Stimulated activated naive CD8-positive, alpha-beta T cell treated with anti-CD3 and anti-CD28 coated beads, Interleukin-15, amount 100 ng/mL, for 72 hours (primary cell): ENCODE data around the gene RNU2-1.
A peak's percentile ranks its signal among the peaks of the same experiment; 100 is the strongest.
"Not testable (repeated sequence)": the region's sequence is repeated elsewhere in the genome, so short reads cannot be mapped to it uniquely, and the experiment has no call there.

Experiments
- ATAC-seq: fragments of 150-1000 bp; cut with Tn5 transposase; 2 replicates; pipeline ENCODE4 v1.10.0; 2021; ENCODE audit warnings: mild to moderate bottlenecking, moderate library complexity
- DNase-seq, 2 donors: peaks; one replicate each; pipeline ENCODE4 v3.0.0; 2021 to 2022
- H3K27ac Mint-ChIP-seq, 2 donors: one replicate each; pipeline ENCODE4 v1.8.0; 2022; ENCODE audit warnings: mild to moderate bottlenecking in 2 of 2, mixed read lengths in 2 of 2, moderate library complexity in 2 of 2
- H3K27me3 Mint-ChIP-seq: one replicate; pipeline ENCODE4 v1.8.0; 2022; ENCODE audit warnings: mixed read lengths
- H3K4me1 Mint-ChIP-seq: one replicate; pipeline ENCODE4 v1.8.0; 2022; ENCODE audit warnings: mild to moderate bottlenecking, mixed read lengths
- H3K4me3 Mint-ChIP-seq, 2 donors: one replicate each; pipeline ENCODE4 v1.8.0; 2022; ENCODE audit warnings: mild to moderate bottlenecking in 2 of 2, mixed read lengths in 2 of 2, moderate library complexity in 1 of 2
- H3K9me3 Mint-ChIP-seq, 2 donors: one replicate each; pipeline ENCODE4 v1.8.0; 2022; ENCODE audit warnings: mixed read lengths in 2 of 2

Gene RNU2-1

GRCh38 chr17:43220511-43221125, 13.2 kb downstream of the RNU2-1 start:
- Mint-ChIP-seq H3K27me3 (no peaks in the 10 kb centered on the region), H3K4me1 (peaks cover 48% of the 10 kb centered on the region), H3K9me3 (no peaks in the 10 kb centered on the region), H3K27ac (no peak overlapping the region), H3K4me3 (no peak overlapping the region)
- DNase-seq (no peak), ATAC-seq (no peak)

- H3K4me3 Mint-ChIP-seq: no peak overlapping the region
- H3K4me1 Mint-ChIP-seq: peaks cover 48% of the 10 kb centered on the region
- H3K27me3 Mint-ChIP-seq: no peaks in the 10 kb centered on the region
- H3K9me3 Mint-ChIP-seq: no peaks in the 10 kb centered on the region
- ATAC-seq (no peak), DNase-seq (no peak)
- peak overlapping the region in 1 of 2 donors; percentile 44 for H3K27ac Mint-ChIP-seq
Measured at GRCh38 chr17:43219746-43220380, 13.9 kb downstream of the RNU2-1 start.

GRCh38 chr17:43219001-43219400, 14.8 kb downstream of the RNU2-1 start:
- no peak overlapping the region for H3K4me3 Mint-ChIP-seq
- ATAC-seq: no peak
- no peaks in the 10 kb centered on the region for H3K9me3 Mint-ChIP-seq
- H3K27ac Mint-ChIP-seq: peak overlapping the region; percentile 9 to 91
- peaks cover 50% of the 10 kb centered on the region for H3K4me1 Mint-ChIP-seq
- no peak for DNase-seq
- H3K27me3 Mint-ChIP-seq: no peaks in the 10 kb centered on the region

- H3K4me1 Mint-ChIP-seq: peaks cover 63% of the 10 kb centered on the region
- ATAC-seq: peak; percentile 89
- H3K9me3 Mint-ChIP-seq: no peaks in the 10 kb centered on the region
- peak; percentile 17 to 32 for DNase-seq
- H3K27ac Mint-ChIP-seq: peak overlapping the region; percentile 91 to 96
- H3K4me3 Mint-ChIP-seq: peak overlapping the region; percentile 51 to 74
- H3K27me3 Mint-ChIP-seq: no peaks in the 10 kb centered on the region
Measured at GRCh38 chr17:43217614-43218087, 16.1 kb downstream of the RNU2-1 start.

- ATAC-seq (no peak), DNase-seq (no peak)
- Mint-ChIP-seq H3K27ac (peak overlapping the region; percentile 91 to 96), H3K4me1 (peaks cover 70% of the 10 kb centered on the region), H3K4me3 (peak overlapping the region in 1 of 2 donors; percentile 74), H3K27me3 (no peaks in the 10 kb centered on the region), H3K9me3 (no peaks in the 10 kb centered on the region)
Measured at GRCh38 chr17:43216762-43217613, 16.8 kb downstream of the RNU2-1 start.

GRCh38 chr17:43216369-43216761, 17.4 kb downstream of the RNU2-1 start:
- no peak for DNase-seq
- Mint-ChIP-seq H3K27me3 (no peaks in the 10 kb centered on the region), H3K9me3 (no peaks in the 10 kb centered on the region), H3K4me3 (peak overlapping the region in 1 of 2 donors; percentile 47), H3K27ac (no peak overlapping the region), H3K4me1 (peaks cover 68% of the 10 kb centered on the region)
- no peak for ATAC-seq

- DNase-seq (no peak), ATAC-seq (no peak)
- Mint-ChIP-seq H3K27me3 (no peaks in the 10 kb centered on the region), H3K4me1 (peaks cover 70% of the 10 kb centered on the region), H3K4me3 (no peak overlapping the region), H3K27ac (no peak overlapping the region), H3K9me3 (no peaks in the 10 kb centered on the region)
Measured at GRCh38 chr17:43215341-43215740, 18.4 kb downstream of the RNU2-1 start.

- Mint-ChIP-seq H3K4me1 (peaks cover 62% of the 10 kb centered on the region), H3K27me3 (no peaks in the 10 kb centered on the region), H3K27ac (no peak overlapping the region), H3K4me3 (peak overlapping the region; percentile 95 to 99), H3K9me3 (no peaks in the 10 kb centered on the region)
- DNase-seq: no peak
- ATAC-seq: no peak
Measured at GRCh38 chr17:43213545-43213944, 20.2 kb downstream of the RNU2-1 start.

GRCh38 chr17:43212641-43213490, 20.9 kb downstream of the RNU2-1 start:
- Mint-ChIP-seq H3K27ac (peak overlapping the region; percentile 89 to 95), H3K27me3 (no peaks in the 10 kb centered on the region), H3K9me3 (no peaks in the 10 kb centered on the region), H3K4me3 (peak overlapping the region; percentile 95 to 99), H3K4me1 (peaks cover 55% of the 10 kb centered on the region)
- DNase-seq (no peak), ATAC-seq (no peak)

- H3K27ac Mint-ChIP-seq: peak within 1 kb of the TSS; percentile 89 to 95
- H3K27me3 Mint-ChIP-seq: no peaks in the 10 kb centered on the region
- H3K9me3 Mint-ChIP-seq: no peaks in the 10 kb centered on the region
- DNase-seq (peak; percentile 68 to 76), ATAC-seq (peak; percentile 94)
- H3K4me1 Mint-ChIP-seq: peaks cover 44% of the 10 kb centered on the region
- peak within 1 kb of the TSS; percentile 95 to 99 for H3K4me3 Mint-ChIP-seq
Measured at GRCh38 chr17:43211480-43212402, 22.0 kb downstream of the RNU2-1 start, which contains the start of gene TMEM106A. Gene TMEM106A, plus strand, starts transcription at chr17:43211875. Its CDS starts 1,167 bp downstream, at chr17:43213042.

- H3K27ac Mint-ChIP-seq: peak overlapping the region; percentile 48 to 95
- peaks cover 37% of the 10 kb centered on the region for H3K4me1 Mint-ChIP-seq
- DNase-seq: no peak
- no peaks in the 10 kb centered on the region for H3K9me3 Mint-ChIP-seq
- H3K27me3 Mint-ChIP-seq: no peaks in the 10 kb centered on the region
- peak overlapping the region; percentile 95 to 99 for H3K4me3 Mint-ChIP-seq
- ATAC-seq: no peak
Measured at GRCh38 chr17:43211123-43211479, 22.7 kb downstream of the RNU2-1 start.

GRCh38 chr17:43210576-43210975, 23.2 kb downstream of the RNU2-1 start:
- no peak for ATAC-seq
- peak overlapping the region; percentile 95 to 99 for H3K4me3 Mint-ChIP-seq
- no peak for DNase-seq
- H3K9me3 Mint-ChIP-seq: no peaks in the 10 kb centered on the region
- H3K4me1 Mint-ChIP-seq: peaks cover 32% of the 10 kb centered on the region
- no peaks in the 10 kb centered on the region for H3K27me3 Mint-ChIP-seq
- peak overlapping the region; percentile 48 to 95 for H3K27ac Mint-ChIP-seq

GRCh38 chr17:43203013-43203412, 30.8 kb downstream of the RNU2-1 start:
- not testable (repeated sequence) for H3K9me3 Mint-ChIP-seq, H3K27me3 Mint-ChIP-seq, ATAC-seq, H3K27ac Mint-ChIP-seq, H3K4me3 Mint-ChIP-seq, DNase-seq
- H3K4me1 Mint-ChIP-seq: peaks cover 11% of the 10 kb centered on the region

GRCh38 chr17:43200127-43200526, 33.6 kb downstream of the RNU2-1 start:
- Mint-ChIP-seq H3K4me3 (no peak overlapping the region), H3K9me3 (no peaks in the 10 kb centered on the region), H3K4me1 (peaks cover 11% of the 10 kb centered on the region), H3K27ac (peak overlapping the region; percentile 72 to 78), H3K27me3 (no peaks in the 10 kb centered on the region)
- peak; percentile 60 for ATAC-seq
- no peak for DNase-seq
